K562 (cell line): ENCODE measurements around the gene ASPDH. TPM values are rescaled to one million over a fixed set of nuclear protein-coding genes. Genes with fewer than 3 reads are reported as not detected.

Source experiments
- ATAC-seq: fragments of 200-7000 bp; cut with Tn5 transposase; 3 replicates; pipeline ENCODE4 v1.9.1; 2020; ENCODE audit warnings: moderate library complexity
- BruUV-seq: library from RNA; stranded (reverse); fragments of 400-500 nt; replicated peaks from 2 replicates; lab custom pipeline; 2021; lab: Mats Ljungman, UMichigan
- CTCF ChIA-PET: fragments of 300-600 bp; formaldehyde crosslinking; extraction: SDS; loops from one replicate; lab custom pipeline; 2021; ENCODE audit warnings: low intra/inter-chr PET ratio; lab: Yijun Ruan, JAX
- POLR2A ChIA-PET: fragments of 300-600, 350-650 bp; sonication (Branson Sonifier 250); formaldehyde crosslinking; extraction: SDS; loops from one replicate; lab custom pipeline; 2021; ENCODE audit warnings: antibody characterized with exemption, inconsistent platforms; lab: Yijun Ruan, JAX
- DNase-seq, 4 experiments: peaks; one replicate each; pipeline versions ENCODE4 v3.0.0 to v3.0.0-alpha.2; 2011 to 2018; ENCODE audit warnings: low spot score in 3 of 4, mixed read lengths in 3 of 4; ENCODE audit errors: extremely low read depth in 1 of 4
- FAIRE-seq: peaks from 2 replicates; lab custom pipeline; 2011; peaks lifted over from hg19 to GRCh38; lab: Jason Lieb, UNC
- H2AFZ ChIP-seq: 2 replicates; pipeline ENCODE4 v1.6.0; 2011; ENCODE audit warnings: low read depth, low read length, control low read depth, inconsistent platforms
- H3K27ac ChIP-seq: fragments of 200-600 bp; 3 replicates; pipeline ENCODE4 v1.8.0; 2011; ENCODE audit warnings: low read depth, mild to moderate bottlenecking, control low read depth, inconsistent platforms, low read length, moderate library complexity, mixed read lengths; ENCODE audit errors: extremely low read depth
- H3K27me3 ChIP-seq, 2 experiments: fragments of 300-600 bp in 1 of 2; 2 replicates in 1 of 2; 3 replicates in 1 of 2; pipeline versions ENCODE4 v1.6.0 to v1.8.0; 2011; ENCODE audit warnings: inconsistent platforms in 2 of 2, low read length in 2 of 2, mild to moderate bottlenecking in 1 of 2, mixed read lengths in 1 of 2, moderate library complexity in 1 of 2; ENCODE audit not compliant: control insufficient read depth in 2 of 2, insufficient read depth in 2 of 2
- H3K36me3 ChIP-seq: fragments of 300-600 bp; 3 replicates; pipeline ENCODE4 v1.8.0; 2011; ENCODE audit warnings: mild to moderate bottlenecking, low read length, inconsistent platforms; ENCODE audit not compliant: control insufficient read depth, insufficient read depth
- H3K4me1 ChIP-seq, 2 experiments: fragments of 200-600 bp in 1 of 2; replicated peaks in 1 of 2; 2 replicates in 1 of 2; 3 replicates in 1 of 2; pipeline versions ENCODE4 v1.5.1 to v1.8.0; 2011; ENCODE audit warnings: inconsistent platforms in 2 of 2, low read length in 2 of 2, mild to moderate bottlenecking in 1 of 2, mixed read lengths in 1 of 2, moderate library complexity in 1 of 2; ENCODE audit not compliant: control insufficient read depth in 2 of 2, insufficient read depth in 2 of 2
- H3K4me2 ChIP-seq: 2 replicates; pipeline ENCODE4 v1.6.1; 2011; ENCODE audit warnings: low read length, control low read depth, inconsistent platforms, mixed read lengths; ENCODE audit not compliant: insufficient read depth
- H3K4me3 ChIP-seq: fragments of 200-600 bp; sonication (generic), shearing (Covaris generic); 2 replicates; pipeline ENCODE4 v1.5.1; 2016; ENCODE audit warnings: control low read depth, inconsistent platforms
- H3K79me2 ChIP-seq: fragments of 200-600 bp; 3 replicates; pipeline ENCODE4 v1.8.0; 2011; ENCODE audit warnings: low read length, inconsistent platforms; ENCODE audit not compliant: control insufficient read depth, insufficient read depth
- H3K9ac ChIP-seq, 2 experiments: 2 replicates each; pipeline versions ENCODE4 v1.6.0 to v1.6.1; 2011; ENCODE audit warnings: low read depth in 2 of 2, low read length in 2 of 2, control low read depth in 1 of 2, inconsistent platforms in 1 of 2, mild to moderate bottlenecking in 1 of 2, mixed read lengths in 1 of 2; ENCODE audit not compliant: insufficient read depth in 1 of 2
- H3K9me1 ChIP-seq: one replicate; pipeline ENCODE4 v1.6.0; 2011; ENCODE audit warnings: inconsistent platforms, mild to moderate bottlenecking, low read length, moderate library complexity; ENCODE audit not compliant: control insufficient read depth, insufficient read depth
- H3K9me3 ChIP-seq: replicated peaks from 2 replicates; pipeline ENCODE4 v1.5.1; 2011; ENCODE audit warnings: low read depth, low read length, inconsistent platforms; ENCODE audit not compliant: control insufficient read depth, insufficient read depth
- H4K20me1 ChIP-seq: replicated peaks from 2 replicates; pipeline ENCODE4 v1.6.1; 2011; ENCODE audit warnings: low read length, inconsistent platforms, mixed read lengths; ENCODE audit not compliant: control insufficient read depth, insufficient read depth
- CEBPZ ChIP-seq: fragments of 150-350 bp; IDR thresholded peaks from 2 replicates; pipeline ENCODE4 v1.6.1; 2014; ENCODE audit warnings: low read depth, mild to moderate bottlenecking, low read length, borderline replicate concordance
- JUN ChIP-seq, 2 experiments: sonication (generic) in 1 of 2; formaldehyde crosslinking in 1 of 2; IDR thresholded peaks; 2 replicates each; pipeline versions ENCODE4 v1.6.1 to v1.8.0; 2012 to 2022; ENCODE audit warnings: borderline replicate concordance in 2 of 2, mild to moderate bottlenecking in 2 of 2, improper control_type of control experiment in 1 of 2, low read depth in 1 of 2, low read length in 1 of 2, missing genetic modification reagents in 1 of 2
- MAZ ChIP-seq, 2 experiments: fragments of 450-650 bp in 1 of 2; sonication (generic) in 1 of 2; formaldehyde crosslinking; IDR thresholded peaks in 1 of 2; conservative IDR thresholded peaks in 1 of 2; 2 replicates each; pipeline versions ENCODE4 v1.4.0 to v1.5.0; 2020; ENCODE audit warnings: mild to moderate bottlenecking in 1 of 2, missing genetic modification reagents in 1 of 2
- MED1 ChIP-seq: sonication (generic); formaldehyde crosslinking; IDR thresholded peaks from 2 replicates; pipeline ENCODE4 v1.8.1; 2023; ENCODE audit warnings: missing genetic modification reagents, borderline replicate concordance
- SP1 ChIP-seq: sonication (generic); formaldehyde crosslinking; IDR thresholded peaks from 2 replicates; pipeline ENCODE4 v1.8.1; 2022; ENCODE audit warnings: mild to moderate bottlenecking, missing genetic modification reagents
- THRAP3 ChIP-seq: fragments of 450-650 bp; IDR thresholded peaks from 2 replicates; pipeline ENCODE4 v1.6.1; 2016; ENCODE audit warnings: mild to moderate bottlenecking, inconsistent platforms, borderline replicate concordance
- U2AF1 ChIP-seq: fragments of 200-400 bp; formaldehyde crosslinking; optimal IDR thresholded peaks from 2 replicates; pipeline ENCODE3; 2017; ENCODE audit warnings: mild to moderate bottlenecking, low read depth, low read length, moderate library complexity
- WGBS: fragments of 100-300 bp; shearing (Covaris generic); methylation state at CpG from one replicate; pipeline ENCODE4 v1.1.6; 2016; ENCODE audit warnings: low coverage, mixed read lengths; ENCODE audit not compliant: insufficient coverage; ENCODE audit errors: missing lambda C conversion rate; 5-methylcytosine and 5-hydroxymethylcytosine counted together
- in situ Hi-C: fragments of 300-500 bp; cut with MboI; formaldehyde crosslinking; loops from 4 replicates; pipeline ENCODE4 v1.15.0; 2018; ENCODE audit warnings: inconsistent platforms, mixed read lengths
- intact Hi-C: fragments of 100-400 bp; cut with micrococcal nuclease; formaldehyde crosslinking; loops from 2 replicates; pipeline ENCODE4 v1.14.2; 2022
- polyA plus RNA-seq, 8 experiments: library from polyadenylated mRNA; depleted of rRNA in 4 of 8; stranded (reverse) in 5 of 8; unstranded in 3 of 8; fragments of >200 nt; fragmentation: Nextera tagmentation in 2 of 8; fragmentation: Illumina TruSeq in 1 of 8; extraction: Ambion mirVana in 2 of 8; extraction: Trizol in 1 of 8; gene quantifications; 2 replicates each; pipeline versions ENCODE4 v1.2.1 to v1.2.3, GENCODE V29; 2011 to 2014; ENCODE audit warnings: inconsistent platforms in 1 of 8, missing spikeins in 1 of 8
- total RNA-seq, 7 experiments: library from RNA; depleted of rRNA in 6 of 7; stranded (reverse); fragments of >200 nt in 6 of 7; fragmentation: Illumina TruSeq in 2 of 7; extraction: Trizol in 2 of 7; gene quantifications; 2 replicates each; pipeline versions ENCODE4 v1.2.1 to v1.2.3, GENCODE V29; 2011 to 2021; ENCODE audit warnings: low replicate concordance in 1 of 7

The ASPDH gene
- total and polyA plus RNA-seq, 9 of the 15 experiments (the other 6 are each of a cell fraction or from before 2014, with no cell fraction given), result not detected

DNA sequence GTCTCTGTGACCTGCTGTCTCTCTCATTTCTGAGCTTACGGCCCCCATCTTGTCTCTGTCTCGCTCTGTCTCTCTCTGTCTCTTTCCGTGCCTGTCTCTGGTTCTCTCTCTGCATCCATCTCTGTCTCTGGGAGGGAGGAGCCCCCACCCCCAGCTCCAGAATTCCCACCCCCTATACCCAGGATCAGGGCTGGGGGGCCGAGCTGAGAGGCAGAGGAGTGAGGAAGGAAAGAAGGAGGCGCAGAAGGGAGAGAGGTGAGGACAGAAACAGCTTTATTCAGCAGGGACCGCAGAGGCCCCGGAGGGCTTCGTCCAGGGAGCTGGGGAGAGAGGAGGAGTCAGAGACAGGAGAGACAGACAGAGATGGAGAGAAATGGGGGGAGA, 16.7 kb downstream of the ASPDH start:
- ChIA-PET POLR2A (no interaction called here), CTCF (no interaction called here)
- in situ Hi-C loops (no loop called here), intact Hi-C loops (no loop called here)
- Histone ChIP-seq H3K79me2 (no peaks in the 10 kb centered on the region), H2AFZ (no peak overlapping the region), H3K9me3 (no peaks in the 10 kb centered on the region), H3K4me1 (peaks cover 3 to 31% of the 10 kb centered on the region in 2 experiments; a peak in 4 of 5 replicates), H3K4me3 (no peak overlapping the region), H3K27me3 (no peaks in the 10 kb centered on the region), H3K36me3 (no peaks in the 10 kb centered on the region), H3K27ac (no peak overlapping the region), H3K9me1 (no peaks in the 10 kb centered on the region), H3K9ac (no peak overlapping the region), H4K20me1 (no peaks in the 10 kb centered on the region), H3K4me2 (no peak overlapping the region)
- FAIRE-seq, result no peak
- TF ChIP-seq U2AF1, result no peak
- TF ChIP-seq SP1 (CRISPR knock-in tag), result no peak
- TF ChIP-seq CEBPZ, result no peak
- no peak for TF ChIP-seq MED1 (CRISPR knock-in tag)
- TF ChIP-seq JUN (IDR thresholded peaks at IDR 0.05; ENCODE audit: borderline replicate concordance, low read depth, low read length), result no peak
- no peak for TF ChIP-seq JUN (CRISPR knock-in tag; IDR thresholded peaks at IDR 0.05; ENCODE audit: borderline replicate concordance)
- TF ChIP-seq MAZ (CRISPR knock-in tag; conservative IDR thresholded peaks at IDR 0.05 in 1 of 2, IDR thresholded peaks at IDR 0.05 in 1 of 2), result no peak
- TF ChIP-seq THRAP3, result no peak
- no TSS peak for BruUV-seq
- no peak for ATAC-seq
- WGBS, result 46% methylated on average over 5 of the region's 8 CpGs
- DNase-seq, result no peak
